Retinal pigment epithelial cell (primary cell): ENCODE measurements around the gene ATF3.
A peak's percentile ranks its signal among the peaks of the same experiment; 100 is the strongest.

ENCODE experiments used
- DNase-seq: peaks from one replicate; pipeline ENCODE4 v3.0.0-alpha.2; 2010; ENCODE audit warnings: low read depth
- H3K4me3 ChIP-seq: 2 replicates; pipeline ENCODE4 v1.5.1; 2011; ENCODE audit warnings: mild to moderate bottlenecking, low read length, control low read depth, moderate library complexity
- TF ChIP-seq, protein P1 (sequence below): conservative IDR thresholded peaks from 2 replicates; pipeline ENCODE4 v1.5.1; 2011; ENCODE audit warnings: low read depth, low read length, control low read depth, inconsistent platforms

The ATF3 gene

GRCh38 chr1:212609701-212610574, 1.4 kb downstream of the ATF3 start:
- DNase-seq: no peak
- TF ChIP-seq, protein P1, sequence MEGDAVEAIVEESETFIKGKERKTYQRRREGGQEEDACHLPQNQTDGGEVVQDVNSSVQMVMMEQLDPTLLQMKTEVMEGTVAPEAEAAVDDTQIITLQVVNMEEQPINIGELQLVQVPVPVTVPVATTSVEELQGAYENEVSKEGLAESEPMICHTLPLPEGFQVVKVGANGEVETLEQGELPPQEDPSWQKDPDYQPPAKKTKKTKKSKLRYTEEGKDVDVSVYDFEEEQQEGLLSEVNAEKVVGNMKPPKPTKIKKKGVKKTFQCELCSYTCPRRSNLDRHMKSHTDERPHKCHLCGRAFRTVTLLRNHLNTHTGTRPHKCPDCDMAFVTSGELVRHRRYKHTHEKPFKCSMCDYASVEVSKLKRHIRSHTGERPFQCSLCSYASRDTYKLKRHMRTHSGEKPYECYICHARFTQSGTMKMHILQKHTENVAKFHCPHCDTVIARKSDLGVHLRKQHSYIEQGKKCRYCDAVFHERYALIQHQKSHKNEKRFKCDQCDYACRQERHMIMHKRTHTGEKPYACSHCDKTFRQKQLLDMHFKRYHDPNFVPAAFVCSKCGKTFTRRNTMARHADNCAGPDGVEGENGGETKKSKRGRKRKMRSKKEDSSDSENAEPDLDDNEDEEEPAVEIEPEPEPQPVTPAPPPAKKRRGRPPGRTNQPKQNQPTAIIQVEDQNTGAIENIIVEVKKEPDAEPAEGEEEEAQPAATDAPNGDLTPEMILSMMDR: no peak

DNA sequence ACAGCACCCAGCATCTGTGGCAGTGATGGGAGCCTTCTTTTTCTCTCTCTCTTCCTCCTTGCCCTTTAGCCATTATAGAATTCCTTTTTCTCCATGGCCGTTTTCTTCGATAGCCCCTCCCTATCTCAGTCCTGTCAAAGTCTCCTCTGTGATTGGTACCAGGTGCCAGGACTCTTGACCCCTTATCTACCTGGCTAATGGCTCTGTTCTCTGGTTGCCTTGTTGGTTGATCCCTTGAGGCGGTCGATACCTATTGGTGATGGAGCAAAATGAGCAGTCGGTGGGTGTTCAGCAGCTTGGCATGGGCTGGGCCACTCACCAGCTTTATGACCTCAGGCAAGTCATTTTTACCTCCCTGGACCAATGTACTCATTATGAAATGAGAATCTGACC, 2.0 kb downstream of the ATF3 start:
- no peak overlapping the region for H3K4me3 ChIP-seq
- TF ChIP-seq, protein P1: no peak
- DNase-seq: no peak

More at GRCh38 chr1:212609701-212610574, 1.4 kb downstream of the ATF3 start:
- H3K4me3 ChIP-seq: peak overlapping the region; percentile 75

DNA sequence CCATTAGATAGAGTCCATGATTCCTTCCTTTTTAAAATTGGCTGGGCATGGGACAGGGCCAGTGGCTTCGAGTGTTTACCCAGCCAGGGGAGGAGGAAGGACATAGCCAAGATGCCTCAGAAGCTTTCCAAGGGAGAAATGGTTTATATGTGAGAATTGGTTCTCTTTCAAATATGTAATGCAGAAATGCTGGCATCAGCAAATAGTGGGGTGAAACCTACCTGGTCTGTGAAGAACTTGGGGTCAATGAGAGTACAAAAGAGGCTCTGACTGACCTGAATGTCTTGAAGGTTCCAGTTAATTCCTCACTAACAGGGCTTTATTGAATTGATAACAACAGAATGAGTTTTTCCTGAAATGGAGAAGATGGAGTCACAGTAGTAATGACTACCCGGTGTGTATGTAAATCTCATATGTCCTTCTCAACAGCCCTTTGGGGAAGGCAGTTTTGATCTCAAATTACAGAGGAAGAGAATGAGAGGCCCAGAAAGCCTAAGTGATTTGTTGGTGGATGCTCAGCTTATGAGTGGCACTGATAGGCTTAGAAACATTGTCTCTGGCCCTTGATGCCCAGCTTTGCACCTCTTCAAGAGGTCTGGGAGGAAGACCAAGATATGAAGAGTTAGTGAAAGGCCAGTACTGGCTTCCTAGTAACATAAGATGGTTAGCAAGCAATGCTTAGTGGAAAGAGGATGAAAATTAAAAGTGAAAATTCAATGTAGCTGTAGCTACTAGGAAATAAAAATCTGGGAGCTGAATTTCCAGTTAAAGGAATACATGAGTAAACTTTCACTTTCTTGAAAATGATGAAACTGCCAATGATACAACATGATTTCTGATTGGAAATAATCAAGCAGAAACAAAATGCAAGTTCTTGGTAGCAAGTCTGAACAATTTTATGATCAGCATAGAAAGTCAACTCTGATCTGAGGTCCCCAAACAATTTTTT, 2.7 kb downstream of the ATF3 start:
- H3K4me3 ChIP-seq: no peak overlapping the region

GRCh38 chr1:212612041-212612961, 3.7 kb downstream of the ATF3 start:
- TF ChIP-seq, protein P1: no peak

More for the DNA sequence above, 2.7 kb downstream of the ATF3 start:
- TF ChIP-seq, protein P1: no peak
- DNase-seq: no peak

DNA sequence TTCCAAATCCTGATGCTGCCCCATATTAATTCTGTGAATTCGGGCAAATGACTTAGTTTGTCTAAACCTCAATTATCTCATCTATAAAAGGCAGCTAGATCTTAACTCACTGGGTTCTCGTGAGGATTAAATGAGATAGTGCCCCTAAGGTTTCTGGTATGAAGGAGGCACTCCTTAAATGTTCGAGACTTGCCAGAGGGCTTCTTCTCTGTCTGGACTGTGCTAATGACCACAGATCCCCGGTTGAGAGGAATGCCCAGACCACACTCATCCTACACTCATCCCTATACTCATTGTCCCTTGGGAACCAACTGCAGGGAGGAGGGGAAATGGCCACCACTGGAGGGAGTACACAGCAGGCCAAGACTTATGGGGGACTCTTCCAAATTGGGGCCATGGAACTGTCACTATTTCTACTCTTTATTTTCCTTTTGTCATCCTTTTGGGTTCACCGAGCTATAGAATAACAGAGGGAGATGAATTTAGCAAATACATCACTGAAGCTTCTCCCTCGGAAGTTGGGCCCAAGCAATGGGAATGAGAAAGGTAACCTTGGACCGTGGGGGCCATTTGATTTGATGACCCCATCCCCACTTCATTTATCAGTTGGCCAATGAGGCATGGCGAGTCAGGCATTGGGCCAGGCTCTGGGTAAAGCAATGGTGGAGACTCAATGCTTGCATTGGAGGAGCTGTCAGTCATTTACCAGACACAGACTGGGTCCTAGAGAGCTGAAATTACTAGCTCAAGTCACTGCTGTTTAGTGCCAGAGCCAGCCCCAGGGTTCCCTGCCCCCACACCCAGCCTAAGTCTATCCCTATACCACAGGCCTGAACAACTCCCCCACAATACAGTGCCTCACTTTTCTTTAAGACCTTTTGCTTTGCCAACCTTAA, 5.1 kb downstream of the ATF3 start:
- H3K4me3 ChIP-seq: no peak overlapping the region
- TF ChIP-seq, protein P1: peak; percentile 1
- DNase-seq: no peak

More at GRCh38 chr1:212612041-212612961, 3.7 kb downstream of the ATF3 start:
- H3K4me3 ChIP-seq: no peak overlapping the region
- peak; percentile 51 for DNase-seq
